IMR-90 (cell line): ENCODE data around the gene CPLX1.
"Not testable (repeated sequence)": the region's sequence is repeated elsewhere in the genome, so short reads cannot be mapped to it uniquely, and the experiment has no call there.

Experiments used
- CTCF ChIP-seq: conservative IDR thresholded peaks from 2 replicates; pipeline ENCODE4 v1.5.1; 2012; ENCODE audit warnings: mild to moderate bottlenecking, low read depth, low read length, improper control_type of control experiment
- POLR2A ChIP-seq: IDR thresholded peaks from 2 replicates; pipeline ENCODE4 v1.6.1; 2012; ENCODE audit warnings: mild to moderate bottlenecking, low read depth, low read length
- RAD21 ChIP-seq: IDR thresholded peaks from 2 replicates; pipeline ENCODE4 v1.6.1; 2012; ENCODE audit warnings: low read length, improper control_type of control experiment
- RFX5 ChIP-seq: IDR thresholded peaks from 2 replicates; pipeline ENCODE4 v1.8.0; 2012; ENCODE audit warnings: low read depth, mild to moderate bottlenecking, low read length, moderate library complexity
- SMC3 ChIP-seq: fragments of 150-350 bp; IDR thresholded peaks from 2 replicates; pipeline ENCODE4 v1.6.1; 2016; ENCODE audit warnings: low read depth, mild to moderate bottlenecking, antibody characterized with exemption, low read length, moderate library complexity

- not testable (repeated sequence) for TF ChIP-seq CTCF, POLR2A, RAD21, RFX5, SMC3
Observed at GRCh38 chr4:736561-736960, 89.4 kb downstream of the CPLX1 start.
